Fibroblast of skin of right quadriceps (primary cell): ENCODE data around the gene HMGA1.

ENCODE experiments used
- DNase-seq: peaks from one replicate; pipeline ENCODE4 v3.0.0-alpha.2; 2013

HMGA1 gene, protein sequence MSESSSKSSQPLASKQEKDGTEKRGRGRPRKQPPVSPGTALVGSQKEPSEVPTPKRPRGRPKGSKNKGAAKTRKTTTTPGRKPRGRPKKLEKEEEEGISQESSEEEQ

DNA sequence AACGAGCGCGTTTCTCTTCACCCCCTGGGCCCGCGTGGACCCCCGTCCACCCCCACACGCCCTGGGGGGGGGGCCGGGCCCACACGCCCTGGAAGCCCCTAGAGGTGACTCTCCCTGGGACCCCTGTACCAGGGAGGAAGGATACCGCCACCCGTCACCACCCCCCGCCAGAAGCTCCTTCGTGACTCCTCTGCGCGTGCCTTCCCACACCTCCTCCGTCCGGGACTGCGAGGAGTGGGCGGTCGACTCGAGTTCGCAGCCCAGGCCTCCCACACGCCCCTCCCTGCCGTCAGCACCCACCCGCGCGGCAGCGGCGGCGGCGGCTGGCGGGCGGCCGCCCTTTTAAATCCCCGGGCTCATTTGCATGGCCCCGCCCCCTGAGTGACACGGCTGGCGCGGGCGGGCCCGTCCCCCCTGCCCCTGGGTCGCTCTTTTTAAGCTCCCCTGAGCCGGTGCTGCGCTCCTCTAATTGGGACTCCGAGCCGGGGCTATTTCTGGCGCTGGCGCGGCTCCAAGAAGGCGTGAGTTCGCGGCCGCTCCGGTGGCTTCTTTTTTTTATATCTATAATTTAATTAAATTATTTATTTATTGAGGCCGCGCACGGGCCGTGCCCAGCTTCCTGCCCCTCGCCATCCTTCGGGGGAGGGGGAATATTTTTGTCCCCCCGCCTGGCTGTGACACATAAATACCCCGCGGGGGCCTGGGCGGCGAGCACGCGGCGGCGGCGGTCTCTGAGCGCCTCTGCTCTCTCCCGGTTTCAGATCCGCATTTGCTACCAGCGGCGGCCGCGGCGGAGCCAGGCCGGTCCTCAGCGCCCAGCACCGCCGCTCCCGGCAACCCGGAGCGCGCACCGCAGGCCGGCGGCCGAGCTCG lies at the start of gene HMGA1:
Gene HMGA1 (plus strand): TSS at position 431 of the 873 bp plus-strand sequence. CDS start 3,908 bp downstream, outside the sequence.
- peak; percentile 89 for DNase-seq

DNA sequence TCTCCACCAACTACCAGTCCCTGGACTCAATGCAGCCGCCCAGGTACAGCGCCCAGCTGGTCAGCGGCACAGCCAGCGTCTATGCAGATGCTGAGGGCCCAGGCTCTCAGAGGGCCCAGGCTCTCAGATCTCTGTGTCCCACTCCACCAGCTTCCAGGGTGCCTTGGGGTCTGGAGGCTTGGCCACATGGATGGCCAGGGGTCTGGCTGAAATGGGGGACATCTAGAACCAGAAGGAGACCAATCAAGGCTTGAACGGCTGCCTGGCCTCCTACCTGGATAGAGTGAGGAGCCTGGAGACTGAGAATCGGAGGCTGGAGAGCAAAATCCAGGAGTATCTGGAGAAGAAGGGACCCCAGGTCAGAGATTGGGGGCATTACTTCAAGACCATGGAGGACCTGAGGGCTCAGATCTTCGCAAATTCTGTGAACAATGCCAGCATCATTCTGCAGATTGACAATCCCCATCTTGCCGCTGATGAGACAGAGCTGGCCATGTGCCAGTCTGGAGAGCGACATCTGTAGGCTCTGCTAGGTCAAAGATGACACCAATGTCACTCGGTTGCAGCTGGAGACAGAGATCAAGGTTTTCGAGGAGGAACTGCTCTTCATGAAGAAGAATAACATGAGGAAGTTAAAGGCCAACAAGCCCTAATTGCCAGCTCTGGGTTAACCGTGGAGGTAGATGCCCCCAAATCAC lies 46.7 kb upstream of the HMGA1 start:
- no peak for DNase-seq

DNA sequence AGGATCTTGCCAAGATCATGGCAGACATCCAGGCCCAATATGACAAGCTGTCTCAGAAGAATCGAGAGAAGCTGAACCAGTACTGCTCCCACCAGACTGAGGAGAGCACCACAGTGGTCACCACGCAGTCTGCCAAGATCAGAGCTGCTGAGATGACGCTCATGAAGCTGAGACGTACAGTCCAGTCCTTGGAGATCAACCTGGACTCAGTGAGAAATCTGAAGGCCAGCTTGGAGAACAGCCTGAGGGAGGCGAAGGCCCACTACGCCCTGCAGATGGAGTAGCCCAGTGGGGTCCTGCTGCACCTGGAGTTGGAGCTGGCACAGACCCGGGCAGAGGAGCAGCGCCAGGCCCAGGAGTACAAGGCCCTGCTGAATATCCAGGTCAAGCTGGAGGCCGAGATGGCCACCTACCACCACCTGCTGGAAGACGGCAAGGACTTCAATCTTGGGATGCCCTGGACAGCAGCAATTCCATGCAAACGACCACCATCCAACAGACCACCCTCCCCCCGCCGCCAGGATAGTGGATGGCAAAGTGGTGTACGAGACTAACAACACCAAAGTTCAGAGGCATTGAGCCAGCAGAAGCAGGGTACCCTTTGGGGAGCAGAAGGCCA lies 46.1 kb upstream of the HMGA1 start:
- DNase-seq: no peak

DNA sequence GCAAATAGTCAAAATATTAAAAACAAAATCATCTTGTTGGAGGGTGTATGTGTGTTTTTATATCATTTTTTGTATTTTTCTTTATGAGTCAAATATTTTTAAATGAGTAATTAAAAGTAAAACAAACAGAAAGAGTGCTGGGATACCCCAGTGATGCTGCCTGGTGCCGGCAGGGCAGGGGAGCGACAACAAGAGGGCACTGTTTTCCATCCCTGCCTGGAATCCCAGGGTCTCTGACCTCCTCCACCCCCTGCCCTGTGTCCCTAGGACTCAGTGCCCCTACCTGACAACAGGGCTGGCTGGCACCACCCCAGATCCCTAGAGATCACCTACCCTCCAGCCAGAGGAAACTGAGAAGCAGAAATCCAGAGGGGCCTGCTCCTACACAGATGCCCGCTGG lies 41.9 kb upstream of the HMGA1 start:
- DNase-seq: no peak

DNA sequence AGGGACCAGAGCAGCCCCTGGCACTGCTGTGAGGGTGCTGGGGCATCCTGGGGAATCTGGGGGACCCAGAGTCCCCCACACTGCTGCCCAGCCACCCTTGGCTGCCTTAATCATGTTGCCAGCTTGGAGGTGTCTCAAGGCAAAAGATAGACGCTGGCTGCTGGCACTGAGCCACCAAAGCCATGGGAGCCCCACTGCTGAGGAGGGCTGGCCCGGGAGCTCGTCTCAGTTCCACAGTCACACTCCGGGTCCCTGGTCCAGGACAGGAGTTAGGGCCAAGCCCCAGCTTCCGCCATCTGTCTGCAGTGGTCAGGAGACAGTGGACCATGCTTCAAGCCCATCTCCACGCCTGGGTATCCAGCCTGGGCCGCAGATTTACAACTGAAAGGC lies 41.0 kb upstream of the HMGA1 start:
- DNase-seq: no peak

DNA sequence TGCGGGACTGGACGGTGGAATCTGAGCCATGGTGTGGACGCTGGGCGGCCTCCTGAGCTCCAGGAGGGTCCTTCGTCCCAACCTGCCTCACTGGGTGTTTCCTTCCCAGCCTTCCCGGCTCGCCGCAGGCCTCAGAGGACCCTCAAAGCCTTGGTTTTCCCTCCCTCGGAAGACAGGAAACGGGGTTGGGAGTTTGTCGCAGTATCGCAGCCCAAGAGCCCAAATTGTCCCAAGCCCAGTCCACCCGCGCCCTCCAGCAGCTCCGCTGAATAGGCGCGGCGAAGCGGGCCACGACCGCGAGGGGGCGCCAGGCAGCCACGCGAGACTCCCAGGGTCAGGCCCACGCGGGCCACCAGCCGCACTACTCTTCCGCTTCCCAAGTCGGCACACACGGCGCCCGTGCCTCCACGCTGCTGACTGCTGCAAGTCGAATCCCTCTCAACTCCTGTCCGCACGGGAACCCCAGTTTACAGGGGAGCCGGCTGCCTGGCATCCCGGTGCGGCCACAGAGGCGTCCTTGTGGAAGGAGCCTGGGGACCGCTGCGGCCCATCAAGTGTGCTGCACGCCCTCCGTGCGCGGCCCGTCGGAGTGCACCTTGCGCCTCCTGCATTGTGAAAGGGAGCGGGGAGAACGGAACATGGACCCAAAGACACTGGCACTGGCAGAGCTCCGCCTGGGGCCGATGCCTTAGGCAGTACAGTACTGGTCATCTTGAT lies 40.4 kb upstream of the HMGA1 start:
- peak; percentile 58 for DNase-seq

DNA sequence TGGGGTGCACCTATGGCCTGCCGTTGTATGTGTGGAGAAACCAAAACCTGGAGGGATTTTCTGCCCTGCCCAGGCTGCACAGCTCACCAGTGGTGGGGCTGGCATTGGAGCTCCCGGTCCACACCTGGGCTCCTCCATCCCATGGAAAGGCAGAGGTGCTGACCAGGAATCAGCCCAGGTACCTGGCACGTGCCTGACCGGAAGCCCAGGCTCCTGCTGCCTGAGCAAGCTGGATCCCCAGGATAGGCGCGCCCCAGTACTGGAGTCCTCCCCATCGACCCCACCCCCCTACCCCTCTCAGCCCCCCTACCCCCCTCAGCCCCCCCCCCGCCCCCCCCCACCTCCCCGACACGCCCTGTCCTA lies 39.9 kb upstream of the HMGA1 start:
- no peak for DNase-seq

DNA sequence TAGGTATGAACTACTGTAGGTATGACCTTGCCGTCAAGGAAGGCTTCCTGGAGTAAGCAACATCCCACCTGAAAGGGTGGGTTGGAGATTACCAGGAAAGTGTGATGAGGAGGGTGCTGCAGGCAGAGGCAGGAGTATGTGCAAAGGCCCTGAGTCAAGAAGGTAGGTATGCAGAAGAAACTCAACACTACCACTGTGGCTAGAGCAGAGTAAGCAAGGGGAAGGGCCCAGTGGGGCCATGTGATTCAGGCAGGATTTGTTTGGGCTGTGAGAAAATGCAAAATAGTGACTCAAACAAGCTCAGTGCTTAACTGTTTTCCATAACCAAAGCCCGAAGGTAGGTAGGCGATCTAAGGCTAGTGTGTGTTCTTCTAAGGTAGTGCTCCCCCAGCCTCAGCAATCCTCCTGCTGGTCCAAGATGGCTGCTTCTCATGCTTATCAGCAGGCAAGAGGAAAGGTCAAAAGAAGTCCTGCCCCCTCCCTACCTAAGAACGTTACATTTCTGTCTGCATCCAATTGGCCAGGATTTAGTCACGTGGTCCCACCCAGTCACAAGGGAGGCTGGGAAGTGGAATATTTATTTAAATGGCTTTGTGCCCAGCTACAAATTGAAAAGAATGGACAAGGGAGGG lies 36.2 kb upstream of the HMGA1 start:
- no peak for DNase-seq

DNA sequence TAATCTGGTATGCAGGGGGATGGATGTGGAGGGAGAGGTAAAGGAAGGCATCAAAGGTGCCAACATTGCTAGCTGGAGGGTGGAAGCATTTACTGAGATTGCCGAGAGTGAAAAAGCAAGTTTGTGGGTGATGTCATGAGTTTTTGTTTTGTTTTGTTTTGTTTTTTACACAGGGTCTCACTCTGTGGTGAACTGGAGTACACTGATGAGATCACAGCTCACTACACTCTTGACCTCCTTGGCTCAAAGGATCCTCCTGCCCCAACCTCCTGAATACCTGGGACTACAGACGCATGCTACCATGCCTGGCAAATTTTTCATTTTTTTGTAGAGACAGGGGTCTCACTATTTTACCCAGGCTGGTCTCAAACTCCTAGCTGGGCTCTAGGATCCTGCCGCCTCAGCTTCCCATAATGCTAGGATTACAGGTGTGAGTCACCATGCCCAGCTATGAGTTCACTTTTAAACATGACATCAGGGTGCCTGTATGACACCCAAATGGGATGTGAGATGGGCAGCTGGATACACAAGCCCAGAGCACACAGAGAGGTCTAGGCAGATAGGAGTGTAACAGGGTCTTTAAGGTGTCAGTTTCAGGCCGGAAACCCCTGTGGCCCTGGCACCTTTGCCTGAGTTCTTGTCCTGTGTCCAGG lies 35.1 kb upstream of the HMGA1 start:
- DNase-seq: no peak

DNA sequence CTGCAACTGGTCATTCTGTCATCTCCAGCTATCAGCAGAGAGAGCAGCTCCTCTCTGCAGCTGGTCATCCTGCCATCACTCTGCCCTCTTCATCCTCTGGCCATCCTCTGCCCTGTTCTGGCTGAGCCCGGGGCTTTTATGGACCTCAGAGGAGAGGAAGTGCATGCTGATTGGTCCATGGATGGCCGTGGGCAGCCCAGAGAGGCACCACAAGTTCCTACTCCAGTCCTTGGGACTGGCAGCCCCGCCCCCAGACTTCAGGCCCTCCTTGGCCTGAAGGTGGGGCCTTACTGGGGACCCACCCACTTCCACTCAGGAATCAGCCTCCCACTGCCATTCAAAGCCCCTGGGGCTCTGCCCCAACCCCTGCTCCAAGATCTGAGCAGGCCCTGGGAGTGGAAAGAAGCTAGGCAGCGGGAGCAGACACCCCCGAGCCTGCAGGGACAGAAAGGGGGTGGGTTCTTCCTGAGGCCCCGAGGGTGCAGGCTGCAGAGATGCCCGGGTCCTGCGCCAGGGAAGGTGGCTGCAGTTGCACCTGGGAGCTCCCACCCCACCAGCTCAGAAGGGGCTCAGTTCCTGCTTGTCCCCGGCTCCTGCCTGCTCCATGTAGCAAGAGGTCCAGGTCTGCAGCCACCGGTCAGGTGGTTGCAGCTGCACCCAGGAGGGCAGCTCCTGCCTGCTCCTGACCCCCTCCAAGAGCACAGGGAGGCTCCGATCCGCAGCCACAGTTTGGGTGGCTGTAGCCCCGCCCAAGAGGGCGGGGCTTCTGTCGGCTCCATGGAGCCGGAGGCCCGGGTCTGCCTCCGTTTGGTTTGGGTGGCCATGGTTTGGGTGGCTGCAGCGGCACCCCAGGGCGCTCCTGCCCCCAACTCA lies 34.1 kb upstream of the HMGA1 start:
- no peak for DNase-seq

DNA sequence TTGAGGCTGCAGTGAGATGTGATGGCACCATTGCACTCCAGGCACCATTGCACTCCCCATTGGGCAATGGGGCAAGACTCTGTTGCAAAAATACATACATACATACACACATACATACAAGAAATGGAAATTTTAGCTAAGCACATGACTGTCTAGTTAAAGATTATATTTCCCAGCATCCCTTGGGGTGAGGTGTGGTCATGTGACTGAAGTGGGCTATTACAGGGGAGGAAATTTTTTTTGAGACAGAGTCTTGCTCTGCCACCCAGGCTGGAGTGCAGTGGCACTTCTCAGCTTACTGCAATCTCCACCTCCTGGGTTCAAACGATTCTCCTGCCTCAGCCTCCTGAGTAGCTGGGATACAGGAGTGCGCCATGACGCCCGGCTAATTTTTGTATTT lies 32.0 kb upstream of the HMGA1 start:
- DNase-seq: no peak

DNA sequence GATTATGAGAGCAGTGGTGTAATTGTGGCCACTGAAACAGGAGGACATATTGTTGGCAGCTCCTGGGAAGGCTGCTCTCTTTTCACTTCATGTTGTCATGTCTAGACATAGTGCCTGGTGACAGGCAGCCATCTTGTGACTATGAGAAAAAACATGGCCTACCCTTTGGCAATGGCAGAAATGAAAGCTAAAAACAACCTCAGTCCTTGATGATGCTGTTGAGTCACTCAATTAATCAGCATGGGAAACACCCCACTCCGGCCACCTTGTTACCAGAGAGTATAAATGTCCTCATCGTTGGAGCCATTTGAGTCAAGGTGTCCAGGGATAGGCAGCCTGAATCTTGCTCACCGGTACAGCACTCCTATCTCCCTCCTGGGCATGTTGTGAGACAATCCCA lies 31.2 kb upstream of the HMGA1 start:
- DNase-seq: no peak

DNA sequence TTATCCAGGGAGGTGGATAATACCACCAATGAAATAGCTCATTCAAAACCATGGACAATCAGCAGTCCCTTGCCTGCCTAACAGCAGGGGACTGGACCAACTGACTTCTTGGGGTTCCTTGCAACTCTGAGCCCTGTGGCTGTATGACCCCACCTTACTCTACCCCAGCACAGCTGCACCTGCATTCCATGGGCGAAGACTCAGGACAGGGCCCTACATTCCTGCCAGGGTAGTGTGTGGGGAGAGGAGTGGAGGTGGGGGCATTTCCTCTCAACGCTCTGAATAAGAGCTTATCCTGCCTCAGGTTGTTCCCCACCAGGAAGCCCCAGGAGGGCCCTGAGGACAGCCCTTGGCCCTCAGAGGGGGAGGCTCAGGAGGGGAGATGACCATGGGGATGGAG lies 30.8 kb upstream of the HMGA1 start:
- DNase-seq: no peak

DNA sequence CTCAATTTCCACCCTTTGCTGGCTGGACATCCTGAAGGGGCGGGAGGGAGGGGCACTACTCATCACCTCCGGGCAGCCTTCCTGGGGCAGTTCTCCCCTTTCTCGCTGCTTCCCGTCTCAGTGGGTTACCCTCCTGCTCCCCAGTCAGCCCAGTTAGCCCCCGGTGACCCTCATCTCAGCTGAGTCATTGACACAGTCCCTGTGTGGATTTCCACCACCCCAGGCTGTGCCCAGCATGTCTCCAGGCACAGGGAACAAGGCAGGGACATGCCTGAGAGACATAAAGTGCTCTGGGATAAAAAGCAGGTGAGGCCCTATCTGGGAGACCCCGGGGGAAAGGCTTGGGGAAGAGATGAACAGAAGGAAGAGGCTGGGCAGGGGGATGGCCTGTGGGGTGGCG lies 29.9 kb upstream of the HMGA1 start:
- no peak for DNase-seq

DNA sequence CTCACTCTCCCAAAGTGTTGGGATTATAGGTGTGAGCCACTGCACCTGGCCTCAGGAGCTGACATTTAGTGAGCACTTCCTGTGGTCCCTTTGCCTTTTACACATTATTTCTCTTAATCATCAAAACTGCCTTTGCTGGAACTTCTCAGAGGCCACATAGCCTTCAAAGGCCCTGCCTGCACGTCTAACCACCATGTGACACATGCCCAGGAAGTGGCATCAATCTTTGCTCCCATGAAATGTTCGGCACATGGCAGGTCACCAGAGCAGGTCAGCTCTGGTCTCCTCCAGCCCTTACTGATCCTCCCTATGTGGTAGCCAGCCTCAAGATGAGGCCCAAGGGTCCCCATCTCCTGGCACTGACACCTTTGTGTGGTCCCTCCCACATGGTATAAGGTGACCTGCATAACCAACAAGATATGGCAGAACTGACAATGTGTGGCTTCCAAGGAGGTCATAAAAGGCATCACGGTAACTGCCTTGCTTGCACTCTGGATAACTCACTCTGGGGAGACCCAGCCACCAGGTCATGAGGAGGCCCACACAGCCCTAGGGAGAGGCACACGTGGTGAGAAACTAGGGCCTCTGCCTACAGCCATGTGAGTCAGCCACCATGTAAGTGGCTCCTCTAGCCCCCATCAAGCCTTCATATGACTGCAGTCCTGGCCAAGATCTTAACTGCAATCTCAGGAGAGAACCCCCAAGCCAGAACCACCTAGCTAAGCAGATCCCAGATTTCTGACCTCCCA lies 28.8 kb upstream of the HMGA1 start:
- no peak for DNase-seq

DNA sequence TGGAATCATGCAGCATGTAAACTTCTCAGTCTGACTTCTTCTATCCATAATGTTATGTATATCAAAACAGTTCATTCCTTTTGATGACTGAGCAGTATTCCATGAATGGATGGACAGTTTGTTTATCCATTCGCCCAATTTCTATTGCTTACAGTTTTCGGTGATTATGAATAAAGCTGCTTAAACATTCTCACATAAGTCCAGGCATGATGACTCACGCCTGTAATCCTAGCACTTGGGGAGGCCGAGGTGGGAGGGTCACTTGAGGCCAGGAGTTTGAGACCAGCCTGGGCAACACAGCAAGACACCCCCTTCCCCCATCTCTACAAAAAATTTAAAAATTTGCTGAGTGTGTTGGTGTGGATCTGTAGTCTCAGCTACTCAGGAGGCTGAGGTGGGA lies 22.9 kb upstream of the HMGA1 start:
- DNase-seq: no peak

DNA sequence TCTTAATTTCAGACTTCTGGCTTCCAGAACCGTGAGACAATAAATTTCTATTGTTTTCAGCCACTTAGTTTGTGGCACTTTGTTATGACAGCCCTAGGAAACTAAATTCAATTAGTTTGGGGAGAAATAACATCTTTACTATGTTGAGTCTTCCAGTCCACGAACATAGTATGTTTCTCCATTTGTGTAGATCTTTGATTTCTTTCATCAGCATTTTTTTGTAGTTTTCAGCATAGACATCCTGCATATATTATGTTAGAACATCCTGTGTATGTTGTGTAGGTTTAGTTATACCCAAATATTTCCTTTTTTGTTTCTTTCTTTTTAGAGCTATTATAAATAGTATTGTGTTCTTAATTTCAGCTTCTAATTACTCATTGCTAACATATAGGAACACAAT lies 18.0 kb upstream of the HMGA1 start:
- DNase-seq: no peak

DNA sequence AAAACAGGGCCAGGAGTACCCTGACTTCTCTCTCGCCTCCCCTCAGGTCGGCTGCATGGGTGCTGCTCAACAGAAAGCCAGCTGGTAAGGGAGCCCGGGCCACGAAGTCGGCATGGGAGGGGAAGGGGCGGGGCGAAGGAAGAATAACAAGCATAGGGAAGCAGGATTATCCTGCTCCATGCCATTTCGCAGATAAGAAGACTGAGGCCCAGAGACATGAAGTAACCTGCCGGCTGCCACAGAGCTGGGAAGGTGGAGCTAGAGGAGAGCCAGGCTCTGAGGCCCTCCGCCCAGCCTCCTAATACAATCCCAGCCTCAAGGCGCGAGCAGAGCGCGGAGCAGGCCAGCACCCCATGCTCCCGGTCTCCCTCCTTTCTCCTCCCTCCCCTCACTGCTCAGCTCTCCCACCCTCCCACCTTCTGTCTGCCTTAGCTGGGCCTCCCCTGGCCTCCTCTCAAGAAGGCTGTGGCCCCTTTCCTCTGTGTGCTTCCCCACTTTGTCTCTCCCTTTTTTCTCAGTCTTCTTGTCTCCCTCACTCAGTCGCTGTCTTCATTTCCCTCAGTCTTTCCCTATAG lies 13.2 kb upstream of the HMGA1 start:
- no peak for DNase-seq

DNA sequence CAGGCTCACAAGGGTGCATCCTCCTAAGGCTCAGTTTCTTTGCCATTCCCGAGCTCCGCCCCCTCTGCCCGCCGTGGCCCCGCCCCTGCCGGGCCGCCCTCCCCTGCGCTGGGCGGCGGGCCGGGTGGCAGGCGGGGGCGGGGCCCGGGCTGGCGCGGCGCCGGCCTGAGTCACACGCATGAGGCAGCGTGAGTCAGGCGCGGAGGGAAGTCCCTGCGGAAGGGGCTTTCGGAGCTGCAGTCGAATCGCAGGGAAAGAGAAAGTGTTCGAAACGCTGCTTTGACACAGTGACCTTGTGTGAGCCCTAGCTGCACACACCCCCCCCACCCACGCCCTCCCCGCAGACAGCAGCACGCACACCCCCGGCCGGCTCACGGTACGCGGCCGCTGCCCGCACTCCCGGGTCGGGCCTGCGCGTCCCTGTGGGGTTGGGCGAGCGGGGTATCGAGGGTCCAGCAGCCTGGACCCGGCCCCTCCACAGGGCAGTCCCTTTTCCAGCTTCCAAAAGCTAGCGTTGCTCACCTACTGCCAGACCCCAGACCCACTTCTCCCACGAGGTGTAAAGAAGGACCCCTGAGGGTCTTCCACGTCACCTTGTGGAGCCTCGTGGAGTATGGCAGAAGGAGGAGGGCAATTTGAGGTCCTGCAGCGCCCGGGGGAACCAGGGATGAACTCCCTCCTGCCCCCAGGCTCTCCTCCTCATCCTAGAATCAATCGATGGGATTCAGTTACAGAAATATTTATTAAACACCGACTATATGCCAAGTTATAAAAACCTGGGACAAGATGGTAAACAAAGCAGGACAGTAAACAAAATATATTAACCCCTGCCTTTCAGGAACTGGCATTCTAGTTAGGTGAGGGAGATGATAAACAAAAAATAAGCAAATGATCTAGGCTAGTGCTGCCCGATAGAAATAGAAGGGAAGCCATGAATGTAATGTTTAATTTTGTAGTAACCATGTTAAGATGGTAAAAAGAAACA lies 12.4 kb upstream of the HMGA1 start:
- peak; percentile 94 for DNase-seq
